ENCODE measurements around the gene PITPNM3. TPM values are rescaled to one million over a fixed set of nuclear protein-coding genes. Genes with fewer than 3 reads are reported as not detected.

PITPNM3 gene
- polyA plus RNA-seq, 1 donor: 1.4 TPM

DNA sequence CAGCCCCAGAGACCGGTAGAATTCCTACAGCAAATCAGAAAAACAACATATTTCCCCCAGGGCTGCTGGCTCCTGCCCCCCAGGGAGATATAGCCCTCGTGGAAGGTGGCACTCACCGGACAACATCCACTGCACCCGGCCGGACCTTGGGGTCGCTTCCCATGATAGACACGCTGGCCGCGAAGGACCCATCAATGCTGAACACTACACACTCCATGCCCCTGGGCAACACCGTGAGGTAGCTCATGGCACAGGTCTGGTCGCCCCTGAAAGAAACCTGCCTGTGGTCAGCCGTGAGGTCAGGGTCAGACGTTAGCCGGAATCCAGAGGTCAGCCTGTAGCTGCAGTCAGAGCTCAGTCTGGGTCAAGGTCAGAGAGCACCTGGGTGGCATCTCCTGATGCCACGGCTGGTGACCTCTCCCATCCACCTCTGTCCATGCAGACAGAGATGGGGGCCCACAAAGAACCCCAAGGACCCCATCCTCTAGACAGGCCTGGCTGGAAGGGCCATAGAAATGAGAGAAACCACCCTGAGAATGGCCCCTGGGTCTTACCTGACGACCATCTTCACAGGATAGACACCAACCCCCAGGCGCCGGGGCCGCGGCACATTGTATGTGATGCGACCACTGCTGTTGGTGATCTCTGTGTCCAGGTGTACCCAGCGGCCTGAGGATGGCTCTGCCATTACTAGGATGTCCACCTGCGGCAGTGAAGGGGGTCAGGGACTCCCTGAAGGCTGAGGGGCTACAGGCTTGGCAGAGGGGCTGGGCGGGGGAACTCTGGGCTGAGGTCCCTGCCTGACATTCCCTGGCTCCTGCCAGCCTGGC lies 92.5 kb downstream of the PITPNM3 start:
- Histone ChIP-seq H3K27me3 (ENCODE audit: control insufficient read depth, insufficient read depth, low read length) (no peaks in the 10 kb centered on the region), H3K4me1 (ENCODE audit: control insufficient read depth, insufficient read depth, low read length) (no peaks in the 10 kb centered on the region), H3K4me3 (ENCODE audit: low read length) (no peak overlapping the region), H3K9me3 (ENCODE audit: control insufficient read depth, low read depth, low read length) (no peaks in the 10 kb centered on the region), H3K27ac (ENCODE audit: low read length) (no peak overlapping the region), H3K36me3 (ENCODE audit: control insufficient read depth, insufficient read depth, low read length) (no peaks in the 10 kb centered on the region)
- no CpG with 5 or more reads among the region's 24 CpGs for WGBS (ENCODE audit: insufficient coverage, low lambda C conversion rate)
- DNase-seq: no peak

GRCh38 chr17:6462692-6463091 lies 93.7 kb downstream of the PITPNM3 start:
- H3K4me3 ChIP-seq (ENCODE audit: low read length): no peak overlapping the region
- H3K9me3 ChIP-seq (ENCODE audit: control insufficient read depth, low read depth, low read length): no peaks in the 10 kb centered on the region
- no peak overlapping the region for H3K27ac ChIP-seq (ENCODE audit: low read length)
- no CpG with 5 or more reads among the region's 2 CpGs for WGBS (ENCODE audit: insufficient coverage, low lambda C conversion rate)
- H3K27me3 ChIP-seq (ENCODE audit: control insufficient read depth, insufficient read depth, low read length): no peaks in the 10 kb centered on the region
- H3K36me3 ChIP-seq (ENCODE audit: control insufficient read depth, insufficient read depth, low read length): no peaks in the 10 kb centered on the region
- H3K4me1 ChIP-seq (ENCODE audit: control insufficient read depth, insufficient read depth, low read length): no peaks in the 10 kb centered on the region
- no peak for DNase-seq

DNA sequence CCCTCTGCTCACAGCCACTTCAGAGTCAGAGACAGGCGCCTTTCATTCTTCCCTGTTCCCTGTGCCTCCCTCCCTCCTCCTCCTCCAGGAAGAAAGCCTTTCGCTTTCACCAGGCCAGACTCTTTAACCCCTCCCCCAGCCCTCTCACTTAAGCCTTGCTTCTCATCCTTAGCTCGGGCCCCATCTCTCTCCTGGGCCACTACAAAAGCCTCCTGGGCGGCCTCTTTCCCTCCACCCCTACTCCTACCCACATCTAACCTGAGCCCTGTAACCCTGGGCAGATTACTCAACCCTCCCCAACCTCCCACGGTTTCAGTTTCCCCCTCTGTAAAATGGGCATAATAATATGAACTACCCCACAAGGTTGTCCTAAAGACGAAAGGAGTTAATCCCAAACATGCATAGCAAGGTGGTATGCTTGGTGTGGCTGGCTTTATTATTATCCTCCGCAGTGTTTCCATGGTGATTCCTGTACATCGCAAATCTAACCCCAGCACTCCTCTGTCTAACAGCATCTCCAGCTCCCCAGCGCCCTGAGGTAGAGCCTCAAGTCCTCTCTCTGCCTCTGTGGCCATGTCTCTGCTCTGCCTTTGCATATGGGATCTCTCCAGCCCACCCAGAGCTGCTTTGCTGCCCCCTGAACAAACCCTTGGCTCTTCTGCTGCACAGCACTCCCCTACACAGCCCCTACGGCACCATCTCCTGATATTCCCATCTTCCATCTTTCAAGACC lies 94.4 kb downstream of the PITPNM3 start:
- no peaks in the 10 kb centered on the region for H3K9me3 ChIP-seq (ENCODE audit: control insufficient read depth, low read depth, low read length)
- no peaks in the 10 kb centered on the region for H3K27me3 ChIP-seq (ENCODE audit: control insufficient read depth, insufficient read depth, low read length)
- H3K27ac ChIP-seq (ENCODE audit: low read length): no peak overlapping the region
- DNase-seq: no peak
- WGBS (ENCODE audit: insufficient coverage, low lambda C conversion rate): no CpG with 5 or more reads among the region's 10 CpGs
- H3K36me3 ChIP-seq (ENCODE audit: control insufficient read depth, insufficient read depth, low read length): no peaks in the 10 kb centered on the region
- H3K4me1 ChIP-seq (ENCODE audit: control insufficient read depth, insufficient read depth, low read length): no peaks in the 10 kb centered on the region
- no peak overlapping the region for H3K4me3 ChIP-seq (ENCODE audit: low read length)

DNA sequence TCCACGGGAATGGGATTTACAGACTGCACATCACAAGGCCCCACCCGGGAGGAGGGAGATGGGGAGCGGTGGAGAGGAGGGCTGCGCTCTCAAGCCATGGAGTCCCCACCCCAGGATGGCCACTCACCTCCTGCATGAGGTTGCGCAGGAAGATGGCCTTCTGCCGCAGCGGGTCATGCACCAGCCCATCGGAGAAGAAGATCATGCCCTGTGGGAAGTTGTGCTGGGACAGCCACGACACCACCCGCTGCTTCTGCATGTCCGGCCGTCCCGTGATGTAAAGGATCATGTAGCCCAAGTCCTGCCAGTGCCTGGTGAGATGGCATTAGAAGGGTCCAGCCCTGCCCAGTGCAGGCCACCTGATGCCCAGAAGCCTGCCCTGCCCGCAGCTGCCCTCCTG lies 95.1 kb downstream of the PITPNM3 start:
- WGBS (ENCODE audit: insufficient coverage, low lambda C conversion rate): no CpG with 5 or more reads among the region's 14 CpGs
- DNase-seq: no peak
- Histone ChIP-seq H3K36me3 (ENCODE audit: control insufficient read depth, insufficient read depth, low read length) (no peaks in the 10 kb centered on the region), H3K27me3 (ENCODE audit: control insufficient read depth, insufficient read depth, low read length) (no peaks in the 10 kb centered on the region), H3K27ac (ENCODE audit: low read length) (no peak overlapping the region), H3K4me1 (ENCODE audit: control insufficient read depth, insufficient read depth, low read length) (no peaks in the 10 kb centered on the region), H3K4me3 (ENCODE audit: low read length) (no peak overlapping the region), H3K9me3 (ENCODE audit: control insufficient read depth, low read depth, low read length) (no peaks in the 10 kb centered on the region)

GRCh38 chr17:6460531-6461161 lies 95.7 kb downstream of the PITPNM3 start:
- no peaks in the 10 kb centered on the region for H3K36me3 ChIP-seq (ENCODE audit: control insufficient read depth, insufficient read depth, low read length)
- H3K27ac ChIP-seq (ENCODE audit: low read length): no peak overlapping the region

DNA sequence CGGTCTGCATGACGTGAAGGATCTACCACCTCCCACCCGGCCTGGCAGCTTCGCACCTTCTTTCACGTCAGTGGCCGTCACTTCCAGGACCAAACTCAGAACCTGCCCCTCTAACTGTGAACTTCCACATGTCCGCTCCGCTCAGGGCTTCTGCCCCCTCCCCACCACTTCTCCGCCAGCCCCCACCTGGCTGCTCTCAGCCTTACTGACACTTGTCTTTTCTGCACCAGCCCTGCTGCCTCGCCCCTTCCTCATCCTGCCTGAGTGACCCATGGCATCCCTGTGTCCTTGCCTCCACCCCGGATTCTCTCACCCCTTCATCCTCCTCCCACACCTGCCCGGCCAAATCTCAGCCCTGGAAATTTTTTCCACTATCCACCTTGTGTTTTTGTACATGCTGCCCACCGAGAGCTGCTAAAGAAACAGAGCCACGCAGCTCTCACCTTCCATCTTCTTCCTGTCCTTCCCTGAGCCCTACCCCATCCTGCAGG lies 97.8 kb downstream of the PITPNM3 start:
- H3K4me3 ChIP-seq (ENCODE audit: low read length): no peak overlapping the region
- peaks cover 5% of the 10 kb centered on the region for H3K4me1 ChIP-seq (ENCODE audit: control insufficient read depth, insufficient read depth, low read length)
- no peaks in the 10 kb centered on the region for H3K36me3 ChIP-seq (ENCODE audit: control insufficient read depth, insufficient read depth, low read length)
- no peak overlapping the region for H3K27ac ChIP-seq (ENCODE audit: low read length)
- DNase-seq: no peak
- WGBS (ENCODE audit: insufficient coverage, low lambda C conversion rate): 100% methylated on average over 1 of the region's 14 CpGs
- H3K9me3 ChIP-seq (ENCODE audit: control insufficient read depth, low read depth, low read length): no peaks in the 10 kb centered on the region
- peaks cover 5% of the 10 kb centered on the region for H3K27me3 ChIP-seq (ENCODE audit: control insufficient read depth, insufficient read depth, low read length)

More at GRCh38 chr17:6460531-6461161, 95.7 kb downstream of the PITPNM3 start:
- H3K4me3 ChIP-seq (ENCODE audit: low read length): no peak overlapping the region
- no peaks in the 10 kb centered on the region for H3K4me1 ChIP-seq (ENCODE audit: control insufficient read depth, insufficient read depth, low read length)
- no peaks in the 10 kb centered on the region for H3K9me3 ChIP-seq (ENCODE audit: control insufficient read depth, low read depth, low read length)
- WGBS (ENCODE audit: insufficient coverage, low lambda C conversion rate): 100% methylated on average over 1 of the region's 9 CpGs
- no peaks in the 10 kb centered on the region for H3K27me3 ChIP-seq (ENCODE audit: control insufficient read depth, insufficient read depth, low read length)
- DNase-seq: no peak

- Histone ChIP-seq H3K36me3 (ENCODE audit: control insufficient read depth, insufficient read depth, low read length) (no peaks in the 10 kb centered on the region), H3K27ac (ENCODE audit: low read length) (no peak overlapping the region), H3K9me3 (ENCODE audit: control insufficient read depth, low read depth, low read length) (no peaks in the 10 kb centered on the region), H3K4me1 (ENCODE audit: control insufficient read depth, insufficient read depth, low read length) (peaks cover 5% of the 10 kb centered on the region), H3K27me3 (ENCODE audit: control insufficient read depth, insufficient read depth, low read length) (peaks cover 5% of the 10 kb centered on the region), H3K4me3 (ENCODE audit: low read length) (no peak overlapping the region)
- peak; percentile 20 to 60 for DNase-seq
- WGBS (ENCODE audit: insufficient coverage, low lambda C conversion rate): no CpG with 5 or more reads among the region's 10 CpGs
These were observed 98.5 kb downstream of the PITPNM3 start for GRCh38 chr17:6457688-6458459.

GRCh38 chr17:6456914-6457687 lies 99.3 kb downstream of the PITPNM3 start:
- peaks cover 5% of the 10 kb centered on the region for H3K4me1 ChIP-seq (ENCODE audit: control insufficient read depth, insufficient read depth, low read length)
- no peaks in the 10 kb centered on the region for H3K36me3 ChIP-seq (ENCODE audit: control insufficient read depth, insufficient read depth, low read length)
- H3K27me3 ChIP-seq (ENCODE audit: control insufficient read depth, insufficient read depth, low read length): peaks cover 5% of the 10 kb centered on the region
- no peaks in the 10 kb centered on the region for H3K9me3 ChIP-seq (ENCODE audit: control insufficient read depth, low read depth, low read length)
- no peak overlapping the region for H3K27ac ChIP-seq (ENCODE audit: low read length)
- no peak overlapping the region for H3K4me3 ChIP-seq (ENCODE audit: low read length)
- WGBS (ENCODE audit: insufficient coverage, low lambda C conversion rate): 80% methylated on average over 2 of the region's 14 CpGs
- no peak for DNase-seq

DNA sequence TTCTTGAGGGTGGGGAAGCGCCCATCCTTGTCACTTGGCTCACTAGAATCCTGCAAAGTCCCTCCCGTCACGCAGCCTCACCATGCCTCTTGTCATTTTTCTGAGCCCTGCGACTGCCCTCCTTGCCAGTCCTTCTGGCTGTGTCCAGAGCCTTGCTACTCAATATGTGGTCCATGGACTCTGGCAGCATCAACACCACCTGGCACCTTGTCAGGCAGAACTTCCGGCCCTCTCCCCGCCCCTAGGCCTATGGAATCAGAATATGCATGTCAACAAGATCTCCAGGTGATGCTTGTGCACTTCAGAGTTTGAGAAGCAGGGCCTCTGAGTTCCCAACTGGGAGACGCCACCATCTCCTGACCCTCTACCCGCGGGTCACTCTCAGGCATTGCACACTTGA lies 100.0 kb downstream of the PITPNM3 start:
- no peak overlapping the region for H3K27ac ChIP-seq (ENCODE audit: low read length)
- no peaks in the 10 kb centered on the region for H3K36me3 ChIP-seq (ENCODE audit: control insufficient read depth, insufficient read depth, low read length)
- H3K9me3 ChIP-seq (ENCODE audit: control insufficient read depth, low read depth, low read length): no peaks in the 10 kb centered on the region
- H3K4me3 ChIP-seq (ENCODE audit: low read length): no peak overlapping the region
- peaks cover 5% of the 10 kb centered on the region for H3K27me3 ChIP-seq (ENCODE audit: control insufficient read depth, insufficient read depth, low read length)
- no CpG with 5 or more reads among the region's 9 CpGs for WGBS (ENCODE audit: insufficient coverage, low lambda C conversion rate)
- peaks cover 5% of the 10 kb centered on the region for H3K4me1 ChIP-seq (ENCODE audit: control insufficient read depth, insufficient read depth, low read length)
- no peak for DNase-seq

Measured in large intestine (tissue), 3 donors.